ENCODE measurements around the gene MDGA2.

- TF ChIP-seq EZH2 (IDR thresholded peaks at IDR 0.05; ENCODE audit: insufficient read depth, low read length) (no peak), CTCF (IDR thresholded peaks at IDR 0.05; ENCODE audit: insufficient read depth, low read depth, low read length) (no peak)
Measured at GRCh38 chr14:47264842-47265241, 410.6 kb downstream of the MDGA2 start.
